Ramos (cell line): ENCODE measurements around the gene PHACTR2.

Experiments
- in situ Hi-C: fragments of 300-500 bp; cut with MboI; formaldehyde crosslinking; loops from one replicate; pipeline ENCODE4 v1.14.3; 2022; ENCODE audit warnings: low sequenced_read_pairs; ENCODE audit not compliant: unreplicated experiment

PHACTR2 gene

GRCh38 chr6:143674483-143675381, 3.0 kb upstream of the PHACTR2 start:
- in situ Hi-C loops, result no loop called here

GRCh38 chr6:143675382-143675900, 2.3 kb upstream of the PHACTR2 start:
- in situ Hi-C loops, result no loop called here

GRCh38 chr6:143675946-143676345, 1.8 kb upstream of the PHACTR2 start:
- in situ Hi-C loops, result no loop called here

GRCh38 chr6:143676437-143677045, 1.2 kb upstream of the PHACTR2 start:
- in situ Hi-C loops, result no loop called here

GRCh38 chr6:143677577-143677890, 231 bp upstream of the PHACTR2 start:
- in situ Hi-C loops, result no loop called here

- in situ Hi-C loops, result no loop called here
These were observed 1.3 kb downstream of the PHACTR2 start for GRCh38 chr6:143679041-143679440.

GRCh38 chr6:143680141-143680540, 2.4 kb downstream of the PHACTR2 start:
- in situ Hi-C loops, result no loop called here

GRCh38 chr6:143682805-143683204, 5.0 kb downstream of the PHACTR2 start:
- in situ Hi-C loops, result no loop called here

- in situ Hi-C loops, result no loop called here
These were observed 6.7 kb downstream of the PHACTR2 start for GRCh38 chr6:143684486-143684885.

GRCh38 chr6:143685653-143686052, 7.9 kb downstream of the PHACTR2 start:
- in situ Hi-C loops, result no loop called here

- in situ Hi-C loops, result no loop called here
These were observed 9.8 kb downstream of the PHACTR2 start for GRCh38 chr6:143687591-143687990.

- in situ Hi-C loops, result no loop called here
These were observed 10.9 kb downstream of the PHACTR2 start for GRCh38 chr6:143688681-143689080.

GRCh38 chr6:143689852-143690251, 12.1 kb downstream of the PHACTR2 start:
- in situ Hi-C loops, result no loop called here

GRCh38 chr6:143691155-143691554, 13.4 kb downstream of the PHACTR2 start:
- in situ Hi-C loops, result no loop called here

- in situ Hi-C loops, result no loop called here
These were observed 14.3 kb downstream of the PHACTR2 start for GRCh38 chr6:143691900-143692636.

GRCh38 chr6:143692696-143693095, 14.9 kb downstream of the PHACTR2 start:
- in situ Hi-C loops, result no loop called here

- in situ Hi-C loops, result no loop called here
These were observed 16.2 kb downstream of the PHACTR2 start for GRCh38 chr6:143694013-143694412.

GRCh38 chr6:143694560-143694959, 16.8 kb downstream of the PHACTR2 start:
- in situ Hi-C loops, result no loop called here

GRCh38 chr6:143695130-143695968, 17.6 kb downstream of the PHACTR2 start:
- in situ Hi-C loops, result no loop called here
